GM12891 (cell line): Measurements from ENCODE around the gene CCDC6.

Experiments
- POLR2A ChIP-seq: IDR thresholded peaks from 2 replicates; pipeline ENCODE4 v1.6.1; 2011; ENCODE audit warnings: low read depth, low read length, control low read depth
- POLR2AphosphoS5 ChIP-seq: IDR thresholded peaks from 2 replicates; pipeline ENCODE4 v1.6.1; 2011; ENCODE audit warnings: low read depth, low read length, control low read depth
- POU2F2 ChIP-seq: IDR thresholded peaks from 2 replicates; pipeline ENCODE4 v1.6.1; 2011; ENCODE audit warnings: low read depth, mild to moderate bottlenecking, control low read depth, low read length, moderate library complexity

- TF ChIP-seq POLR2A (no peak), POLR2AphosphoS5 (no peak), POU2F2 (no peak)
Observed at GRCh38 chr10:59944339-59944935, 38.1 kb upstream of the CCDC6 start.
